Ureter (tissue), 1 donor: ENCODE data around the gene RGMA. TPM values are rescaled to one million over a fixed set of nuclear protein-coding genes. Genes with fewer than 3 reads are reported as not detected.
"Not testable (repeated sequence)": the region's sequence is repeated elsewhere in the genome, so short reads cannot be mapped to it uniquely, and the experiment has no call there.

Source experiments
- DNase-seq: peaks from one replicate; pipeline ENCODE4 v3.0.0-alpha.2; 2020; ENCODE audit warnings: low spot score
- total RNA-seq: library from RNA; stranded (reverse); gene quantifications from one replicate; pipeline ENCODE4 v1.2.4, GENCODE V29; 2023
- donor health status: DM: yes; HTN: yes; CAD: no.

The RGMA gene
- total RNA-seq, 1 donor from 2014 or later = 6.4 TPM

GRCh38 chr15:93066834-93067648 is 22.0 kb downstream of the RGMA start:
- no peak for DNase-seq

GRCh38 chr15:93066224-93066681 is 22.8 kb downstream of the RGMA start:
- DNase-seq = no peak

GRCh38 chr15:93065641-93066045 is 23.4 kb downstream of the RGMA start:
- no peak for DNase-seq

- DNase-seq = no peak
Measured at GRCh38 chr15:93063796-93064690, 25.0 kb downstream of the RGMA start.

GRCh38 chr15:93063262-93063671 is 25.7 kb downstream of the RGMA start:
- DNase-seq = no peak

GRCh38 chr15:93062628-93063261 is 26.3 kb downstream of the RGMA start:
- not testable (repeated sequence) for DNase-seq

GRCh38 chr15:93060336-93061248 is 28.4 kb downstream of the RGMA start:
- no peak for DNase-seq

GRCh38 chr15:93059442-93059841 is 29.6 kb downstream of the RGMA start:
- no peak for DNase-seq

GRCh38 chr15:93058904-93059427 is 30.0 kb downstream of the RGMA start:
- DNase-seq = no peak

- DNase-seq = no peak
Measured at GRCh38 chr15:93058128-93058527, 30.9 kb downstream of the RGMA start.

GRCh38 chr15:93057618-93058017 is 31.4 kb downstream of the RGMA start:
- no peak for DNase-seq

- no peak for DNase-seq
Measured at GRCh38 chr15:93056836-93057235, 32.2 kb downstream of the RGMA start.

GRCh38 chr15:93055211-93055610 is 33.8 kb downstream of the RGMA start:
- no peak for DNase-seq

- DNase-seq = no peak
Measured at GRCh38 chr15:93052090-93052879, 36.7 kb downstream of the RGMA start.

- no peak for DNase-seq
Measured at GRCh38 chr15:93051236-93052089, 37.5 kb downstream of the RGMA start.

- no peak for DNase-seq
Measured at GRCh38 chr15:93050648-93051047, 38.4 kb downstream of the RGMA start.

GRCh38 chr15:93049914-93050578 is 39.0 kb downstream of the RGMA start:
- no peak for DNase-seq

GRCh38 chr15:93049233-93049632 is 39.8 kb downstream of the RGMA start:
- DNase-seq = no peak
